HepG2 (cell line): ENCODE data around the gene NMU.

Experiments
- AGO2 ChIP-seq: fragments of 200-400 bp; formaldehyde crosslinking; optimal IDR thresholded peaks from 2 replicates; pipeline ENCODE3; 2017; ENCODE audit warnings: mild to moderate bottlenecking, low read depth, low read length, moderate library complexity
- CHD4 ChIP-seq: fragments of 200-600 bp; sonication (generic); IDR thresholded peaks from 2 replicates; pipeline ENCODE4 v1.7.0; 2017; ENCODE audit warnings: mild to moderate bottlenecking, low read length, borderline replicate concordance
- ETV5 ChIP-seq: IDR thresholded peaks from 2 replicates; pipeline ENCODE4 v1.6.1; 2018; ENCODE audit warnings: missing biosample characterization, missing genetic modification reagents, inconsistent platforms, borderline replicate concordance
- HHEX ChIP-seq: IDR thresholded peaks from 2 replicates; pipeline ENCODE4 v1.6.1; 2016; ENCODE audit warnings: control low read depth
- KLF13 ChIP-seq: sonication (generic); formaldehyde crosslinking; IDR thresholded peaks from 2 replicates; pipeline ENCODE4 v1.4.0; 2020; ENCODE audit warnings: mild to moderate bottlenecking, missing genetic modification reagents
- RAD21 ChIP-seq: fragments of 450-650 bp; formaldehyde crosslinking; IDR thresholded peaks from 2 replicates; pipeline ENCODE4 v1.5.0; 2020; ENCODE audit warnings: mild to moderate bottlenecking
- RFX5 ChIP-seq: IDR thresholded peaks from 2 replicates; pipeline ENCODE4 v1.6.1; 2011; ENCODE audit warnings: low read depth, low read length, improper control_type of control experiment
- ZNF180 ChIP-seq: sonication (generic); formaldehyde crosslinking; IDR thresholded peaks from 2 replicates; pipeline ENCODE4 v1.4.0; 2020; ENCODE audit warnings: low read depth, missing genetic modification reagents, borderline replicate concordance
- TF ChIP-seq, protein P1 (sequence below): sonication (generic); formaldehyde crosslinking; IDR thresholded peaks from 2 replicates; pipeline ENCODE4 v1.5.0; 2020; ENCODE audit warnings: mild to moderate bottlenecking, missing genetic modification reagents, moderate library complexity

DNA sequence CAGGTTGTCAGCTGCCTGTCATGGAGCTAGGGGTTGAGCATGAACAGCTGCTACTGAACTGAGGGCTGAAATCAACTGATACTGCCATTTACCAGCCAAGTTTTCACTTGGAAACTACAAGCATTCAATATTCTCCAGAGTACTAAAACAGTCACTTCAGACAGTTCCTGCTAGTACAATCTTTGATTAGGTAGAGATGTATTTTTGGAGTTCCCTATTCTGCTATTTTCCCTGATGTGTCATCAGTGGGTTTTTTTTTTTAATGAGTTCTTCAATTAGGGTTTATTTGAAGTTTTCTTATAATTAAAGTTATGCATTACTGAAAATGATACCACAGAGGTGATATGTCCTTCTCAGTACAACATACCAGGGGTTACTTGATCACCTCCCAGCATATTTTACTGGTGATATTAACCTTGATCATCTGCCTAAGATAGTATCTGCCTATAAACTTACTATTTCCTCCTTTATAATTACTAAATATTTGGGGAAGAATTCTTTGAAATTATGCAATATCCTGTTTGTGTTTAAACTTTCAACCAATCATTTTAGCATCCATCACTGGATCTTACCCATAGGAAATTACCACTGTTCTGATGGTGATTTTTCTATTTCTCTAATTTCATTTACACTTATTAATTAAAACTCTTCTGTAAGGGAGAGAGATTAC lies 57.6 kb downstream of the NMU start:
- TF ChIP-seq ETV5 (CRISPR knock-in tag) (no peak), RAD21 (CRISPR knock-in tag) (no peak), AGO2 (no peak), CHD4 (no peak), ZNF180 (CRISPR knock-in tag) (no peak), RFX5 (no peak), HHEX (no peak), KLF13 (CRISPR knock-in tag) (no peak)
- TF ChIP-seq, protein P1, sequence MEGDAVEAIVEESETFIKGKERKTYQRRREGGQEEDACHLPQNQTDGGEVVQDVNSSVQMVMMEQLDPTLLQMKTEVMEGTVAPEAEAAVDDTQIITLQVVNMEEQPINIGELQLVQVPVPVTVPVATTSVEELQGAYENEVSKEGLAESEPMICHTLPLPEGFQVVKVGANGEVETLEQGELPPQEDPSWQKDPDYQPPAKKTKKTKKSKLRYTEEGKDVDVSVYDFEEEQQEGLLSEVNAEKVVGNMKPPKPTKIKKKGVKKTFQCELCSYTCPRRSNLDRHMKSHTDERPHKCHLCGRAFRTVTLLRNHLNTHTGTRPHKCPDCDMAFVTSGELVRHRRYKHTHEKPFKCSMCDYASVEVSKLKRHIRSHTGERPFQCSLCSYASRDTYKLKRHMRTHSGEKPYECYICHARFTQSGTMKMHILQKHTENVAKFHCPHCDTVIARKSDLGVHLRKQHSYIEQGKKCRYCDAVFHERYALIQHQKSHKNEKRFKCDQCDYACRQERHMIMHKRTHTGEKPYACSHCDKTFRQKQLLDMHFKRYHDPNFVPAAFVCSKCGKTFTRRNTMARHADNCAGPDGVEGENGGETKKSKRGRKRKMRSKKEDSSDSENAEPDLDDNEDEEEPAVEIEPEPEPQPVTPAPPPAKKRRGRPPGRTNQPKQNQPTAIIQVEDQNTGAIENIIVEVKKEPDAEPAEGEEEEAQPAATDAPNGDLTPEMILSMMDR (CRISPR knock-in tag): no peak
